Neural progenitor cell (in vitro differentiated cells): ENCODE measurements around the gene STAG1. TPM values are rescaled to one million over a fixed set of nuclear protein-coding genes. Genes with fewer than 3 reads are reported as not detected.

Experiments used
- DNase-seq: peaks from one replicate; pipeline ENCODE4 v3.0.0-alpha.2; 2016; ENCODE audit warnings: low spot score
- H2AFZ ChIP-seq: fragments of 200-600 bp; sonication (generic); replicated peaks from 2 replicates; pipeline ENCODE4 v1.6.1; 2016; ENCODE audit warnings: antibody characterized with exemption
- H3F3A ChIP-seq: fragments of 200-600 bp; sonication (generic); 2 replicates; pipeline ENCODE4 v1.6.1; 2016; ENCODE audit warnings: antibody characterized with exemption, low read depth
- H3K27ac ChIP-seq: fragments of 200-600 bp; sonication (generic); 2 replicates; pipeline ENCODE4 v1.5.1; 2016; ENCODE audit warnings: mild to moderate bottlenecking
- H3K27me3 ChIP-seq: fragments of 200-600 bp; sonication (generic); 2 replicates; pipeline ENCODE4 v1.6.1; 2016; ENCODE audit warnings: mild to moderate bottlenecking, moderate library complexity
- H3K36me3 ChIP-seq: fragments of 200-600 bp; sonication (generic); 2 replicates; pipeline ENCODE4 v1.5.1; 2016
- H3K4me1 ChIP-seq: fragments of 200-600 bp; sonication (generic); 2 replicates; pipeline ENCODE4 v1.6.1; 2016; ENCODE audit warnings: mixed run types
- H3K4me2 ChIP-seq: fragments of 200-600 bp; sonication (generic); 2 replicates; pipeline ENCODE4 v1.6.1; 2016
- H3K4me3 ChIP-seq: fragments of 200-600 bp; sonication (generic); 2 replicates; pipeline ENCODE4 v1.5.1; 2016
- H3K79me2 ChIP-seq: fragments of 200-600 bp; sonication (generic); 2 replicates; pipeline ENCODE4 v1.6.1; 2016; ENCODE audit warnings: low read depth
- H3K9ac ChIP-seq: fragments of 200-600 bp; sonication (generic); 2 replicates; pipeline ENCODE4 v1.6.1; 2016
- H3K9me3 ChIP-seq: fragments of 200-600 bp; sonication (generic); 2 replicates; pipeline ENCODE4 v1.5.1; 2016; ENCODE audit warnings: low read depth
- H4K20me1 ChIP-seq: fragments of 200-600 bp; sonication (generic); 2 replicates; pipeline ENCODE4 v1.6.1; 2016; ENCODE audit warnings: low read depth
- H3K27ac Mint-ChIP-seq: 3 replicates; pipeline ENCODE4 v1.8.0; 2021; ENCODE audit warnings: mixed read lengths
- H3K27me3 Mint-ChIP-seq: 2 replicates; pipeline ENCODE4 v1.8.0; 2022; ENCODE audit warnings: low read depth, mild to moderate bottlenecking, inconsistent platforms, moderate library complexity, mixed read lengths; ENCODE audit not compliant: insufficient read depth
- H3K36me3 Mint-ChIP-seq: 3 replicates; pipeline ENCODE4 v1.8.0; 2021; ENCODE audit warnings: mixed read lengths
- H3K4me1 Mint-ChIP-seq: 3 replicates; pipeline ENCODE4 v1.8.0; 2021; ENCODE audit warnings: mixed read lengths
- H3K4me3 Mint-ChIP-seq: 3 replicates; pipeline ENCODE4 v1.8.0; 2021; ENCODE audit warnings: mild to moderate bottlenecking, moderate library complexity, mixed read lengths
- H3K9me3 Mint-ChIP-seq: 3 replicates; pipeline ENCODE4 v1.8.0; 2020; ENCODE audit warnings: mixed read lengths
- CTCF ChIP-seq: fragments of 200-600 bp; sonication (generic); IDR thresholded peaks from 2 replicates; pipeline ENCODE4 v1.5.1; 2017; ENCODE audit warnings: antibody characterized with exemption, mild to moderate bottlenecking
- EZH2 ChIP-seq: fragments of 200-600 bp; sonication (generic); IDR thresholded peaks from 2 replicates; pipeline ENCODE4 v1.6.1; 2017; ENCODE audit warnings: antibody characterized with exemption, mild to moderate bottlenecking, moderate library complexity
- EZH2phosphoT487 ChIP-seq: fragments of 200-600 bp; sonication (generic); IDR thresholded peaks from 2 replicates; pipeline ENCODE4 v1.6.1; 2017; ENCODE audit warnings: antibody characterized with exemption
- total RNA-seq: library from RNA; depleted of rRNA; stranded (reverse); fragments of >200 nt; gene quantifications from 2 replicates; pipeline ENCODE4 v1.2.3, GENCODE V29; 2015; ENCODE audit warnings: low replicate concordance

The STAG1 gene
- total RNA-seq, 1 donor from 2014 or later, result 38.3 TPM

GRCh38 chr3:136387031-136387430, 365.1 kb downstream of the STAG1 start:
- TF ChIP-seq EZH2phosphoT487 (no peak), CTCF (no peak), EZH2 (no peak)
- Histone ChIP-seq H3F3A (no peaks in the 10 kb centered on the region), H3K27me3 (no peaks in the 10 kb centered on the region), H3K4me1 (peaks cover 8% of the 10 kb centered on the region), H3K4me2 (no peak overlapping the region), H4K20me1 (no peaks in the 10 kb centered on the region), H3K4me3 (no peak overlapping the region), H3K9me3 (no peaks in the 10 kb centered on the region), H3K9ac (no peak overlapping the region), H2AFZ (no peak overlapping the region), H3K27ac (no peak overlapping the region), H3K36me3 (no peaks in the 10 kb centered on the region), H3K79me2 (no peaks in the 10 kb centered on the region)
- no peak for DNase-seq
- Mint-ChIP-seq H3K9me3 (no peaks in the 10 kb centered on the region), H3K4me1 (peaks cover 3% of the 10 kb centered on the region), H3K27ac (no peak overlapping the region), H3K27me3 (no peaks in the 10 kb centered on the region), H3K36me3 (peaks cover 11% of the 10 kb centered on the region), H3K4me3 (no peak overlapping the region)

GRCh38 chr3:136385457-136385856, 366.7 kb downstream of the STAG1 start:
- Mint-ChIP-seq H3K36me3 (peaks cover 11% of the 10 kb centered on the region), H3K9me3 (no peaks in the 10 kb centered on the region), H3K4me1 (no peaks in the 10 kb centered on the region), H3K4me3 (no peak overlapping the region), H3K27me3 (no peaks in the 10 kb centered on the region), H3K27ac (no peak overlapping the region)
- no peak overlapping the region for H3K4me3 ChIP-seq
- H4K20me1 ChIP-seq, result no peaks in the 10 kb centered on the region
- no peaks in the 10 kb centered on the region for H3F3A ChIP-seq
- no peak overlapping the region for H3K9ac ChIP-seq
- H3K4me2 ChIP-seq, result no peak overlapping the region
- H3K9me3 ChIP-seq, result no peaks in the 10 kb centered on the region
- no peaks in the 10 kb centered on the region for H3K27me3 ChIP-seq
- TF ChIP-seq EZH2 (no peak), EZH2phosphoT487 (no peak), CTCF (no peak)
- no peak for DNase-seq
- H2AFZ ChIP-seq, result no peak overlapping the region
- H3K79me2 ChIP-seq, result no peaks in the 10 kb centered on the region
- H3K36me3 ChIP-seq, result no peaks in the 10 kb centered on the region
- H3K27ac ChIP-seq, result no peak overlapping the region
- peaks cover 8% of the 10 kb centered on the region for H3K4me1 ChIP-seq

- Histone ChIP-seq H4K20me1 (no peaks in the 10 kb centered on the region), H3K9ac (no peak overlapping the region), H3K4me3 (no peak overlapping the region), H3K36me3 (no peaks in the 10 kb centered on the region), H3K4me1 (no peaks in the 10 kb centered on the region), H3K79me2 (no peaks in the 10 kb centered on the region), H3K9me3 (no peaks in the 10 kb centered on the region), H3K27ac (no peak overlapping the region), H3F3A (no peaks in the 10 kb centered on the region), H3K4me2 (no peak overlapping the region), H3K27me3 (no peaks in the 10 kb centered on the region), H2AFZ (no peak overlapping the region)
- Mint-ChIP-seq H3K27me3 (no peaks in the 10 kb centered on the region), H3K9me3 (no peaks in the 10 kb centered on the region), H3K4me3 (no peak overlapping the region), H3K36me3 (peaks cover 15% of the 10 kb centered on the region), H3K27ac (no peak overlapping the region), H3K4me1 (no peaks in the 10 kb centered on the region)
- TF ChIP-seq EZH2phosphoT487, result no peak
- TF ChIP-seq CTCF, result no peak
- no peak for TF ChIP-seq EZH2
- DNase-seq, result no peak
These were observed 371.1 kb downstream of the STAG1 start for GRCh38 chr3:136381051-136381450.

GRCh38 chr3:136380530-136380929, 371.6 kb downstream of the STAG1 start:
- Histone ChIP-seq H3K9ac (no peak overlapping the region), H3K79me2 (no peaks in the 10 kb centered on the region), H3K36me3 (no peaks in the 10 kb centered on the region), H2AFZ (no peak overlapping the region), H3F3A (no peaks in the 10 kb centered on the region), H3K9me3 (no peaks in the 10 kb centered on the region), H3K4me3 (no peak overlapping the region), H3K27ac (no peak overlapping the region), H4K20me1 (no peaks in the 10 kb centered on the region), H3K4me2 (no peak overlapping the region), H3K4me1 (no peaks in the 10 kb centered on the region), H3K27me3 (no peaks in the 10 kb centered on the region)
- no peak overlapping the region for H3K4me3 Mint-ChIP-seq
- TF ChIP-seq CTCF (no peak), EZH2 (no peak), EZH2phosphoT487 (no peak)
- H3K27ac Mint-ChIP-seq, result no peak overlapping the region
- no peak for DNase-seq
- no peaks in the 10 kb centered on the region for H3K4me1 Mint-ChIP-seq
- peaks cover 15% of the 10 kb centered on the region for H3K36me3 Mint-ChIP-seq
- H3K27me3 Mint-ChIP-seq, result no peaks in the 10 kb centered on the region
- H3K9me3 Mint-ChIP-seq, result no peaks in the 10 kb centered on the region
